ENCODE measurements around the gene TTC16. TPM values are rescaled to one million over a fixed set of nuclear protein-coding genes. Genes with fewer than 3 reads are reported as not detected.

TTC16 gene
- total RNA-seq, 6 experiments from 2014 or later: not detected

DNA sequence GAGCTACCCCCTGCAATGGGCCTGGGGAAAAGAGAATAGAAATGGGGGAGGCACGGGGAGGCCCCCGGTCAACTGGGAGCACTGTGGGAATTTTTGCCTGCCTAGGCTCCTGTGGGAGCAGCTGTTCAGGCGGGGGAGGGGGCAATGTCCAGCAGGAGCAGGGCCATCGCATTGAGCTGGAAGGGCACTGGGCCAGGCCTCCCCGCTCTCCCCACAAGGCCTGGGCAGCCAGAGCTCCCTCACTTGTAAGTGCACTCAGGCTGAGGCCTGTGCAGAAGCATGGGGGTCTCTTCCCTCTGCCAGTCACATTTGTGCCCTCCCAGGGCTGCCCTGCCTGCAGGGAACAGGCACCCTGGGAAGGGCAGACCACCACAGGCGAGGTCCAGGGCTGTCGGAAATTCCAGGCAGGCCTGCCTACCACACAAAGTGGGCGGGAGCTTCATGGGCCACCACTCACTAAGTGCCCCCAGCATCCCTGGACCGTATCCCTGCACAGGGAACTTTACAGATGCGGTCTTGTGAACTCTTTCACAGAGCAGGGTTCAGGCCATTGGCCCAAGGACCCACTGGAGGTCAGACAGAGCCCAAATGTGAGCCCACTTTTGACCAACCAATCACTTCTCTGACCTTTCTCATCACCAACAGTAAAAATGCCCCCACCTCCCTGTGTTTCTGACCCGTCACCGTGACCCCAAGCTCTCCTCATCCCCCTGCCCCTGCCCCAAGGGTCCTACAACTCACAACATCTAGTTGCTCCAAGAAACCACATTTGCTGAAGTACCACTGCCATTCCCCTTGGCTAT, 10.1 kb upstream of the TTC16 start:
- TF ChIP-seq, protein P1, sequence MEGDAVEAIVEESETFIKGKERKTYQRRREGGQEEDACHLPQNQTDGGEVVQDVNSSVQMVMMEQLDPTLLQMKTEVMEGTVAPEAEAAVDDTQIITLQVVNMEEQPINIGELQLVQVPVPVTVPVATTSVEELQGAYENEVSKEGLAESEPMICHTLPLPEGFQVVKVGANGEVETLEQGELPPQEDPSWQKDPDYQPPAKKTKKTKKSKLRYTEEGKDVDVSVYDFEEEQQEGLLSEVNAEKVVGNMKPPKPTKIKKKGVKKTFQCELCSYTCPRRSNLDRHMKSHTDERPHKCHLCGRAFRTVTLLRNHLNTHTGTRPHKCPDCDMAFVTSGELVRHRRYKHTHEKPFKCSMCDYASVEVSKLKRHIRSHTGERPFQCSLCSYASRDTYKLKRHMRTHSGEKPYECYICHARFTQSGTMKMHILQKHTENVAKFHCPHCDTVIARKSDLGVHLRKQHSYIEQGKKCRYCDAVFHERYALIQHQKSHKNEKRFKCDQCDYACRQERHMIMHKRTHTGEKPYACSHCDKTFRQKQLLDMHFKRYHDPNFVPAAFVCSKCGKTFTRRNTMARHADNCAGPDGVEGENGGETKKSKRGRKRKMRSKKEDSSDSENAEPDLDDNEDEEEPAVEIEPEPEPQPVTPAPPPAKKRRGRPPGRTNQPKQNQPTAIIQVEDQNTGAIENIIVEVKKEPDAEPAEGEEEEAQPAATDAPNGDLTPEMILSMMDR (IDR thresholded peaks at IDR 0.05): no peak
- Mint-ChIP-seq H3K9me3 (peaks cover 4% of the 10 kb centered on the region; the same call in 1 of the 2 replicates), H3K36me3 (ENCODE audit: low read depth) (peaks cover 9% of the 10 kb centered on the region; the same call in 1 of the 2 replicates), H3K4me3 (no peak overlapping the region), H3K27me3 (ENCODE audit: insufficient read depth) (peaks cover 5% of the 10 kb centered on the region), H3K27ac (no peak overlapping the region), H3K4me1 (ENCODE audit: low read depth) (no peaks in the 10 kb centered on the region)
- no peak for DNase-seq

DNA sequence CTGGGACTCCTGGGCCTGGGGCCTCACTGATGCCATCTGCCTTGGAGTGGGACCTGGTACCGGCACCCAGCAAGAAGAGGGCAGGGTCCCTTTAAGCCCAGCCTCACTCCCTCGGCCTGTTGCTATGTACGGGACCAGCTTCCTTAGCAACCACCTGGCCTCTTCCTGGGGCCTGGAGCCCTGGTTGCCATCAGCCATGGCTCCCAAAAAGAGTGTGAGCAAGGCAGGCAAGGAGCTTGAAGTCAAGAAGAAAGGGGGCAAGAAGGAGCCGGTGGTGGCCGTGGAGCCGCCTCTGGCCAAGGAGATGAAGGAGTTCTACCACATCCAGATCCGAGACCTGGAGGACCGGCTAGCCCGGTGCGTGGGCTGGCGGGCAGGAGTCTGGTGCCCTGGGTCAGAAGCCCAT, 9.0 kb upstream of the TTC16 start, which contains the start of gene CFAP157:
Gene CFAP157, plus strand, starts transcription at position 153 of the 406 bp plus-strand sequence. Its CDS starts 44 bp downstream, at position 197.
- H3K27ac Mint-ChIP-seq: no peak within 1 kb of the TSS
- TF ChIP-seq, protein P1 (IDR thresholded peaks at IDR 0.05): no peak
- H3K4me3 Mint-ChIP-seq: no peak within 1 kb of the TSS
- peaks cover 9% of the 10 kb centered on the region; the same call in 1 of the 2 replicates for H3K36me3 Mint-ChIP-seq (ENCODE audit: low read depth)
- H3K27me3 Mint-ChIP-seq (ENCODE audit: insufficient read depth): peaks cover 5% of the 10 kb centered on the region
- no peaks in the 10 kb centered on the region for H3K4me1 Mint-ChIP-seq (ENCODE audit: low read depth)
- no peak for DNase-seq
- peaks cover 4% of the 10 kb centered on the region; the same call in 1 of the 2 replicates for H3K9me3 Mint-ChIP-seq

DNA sequence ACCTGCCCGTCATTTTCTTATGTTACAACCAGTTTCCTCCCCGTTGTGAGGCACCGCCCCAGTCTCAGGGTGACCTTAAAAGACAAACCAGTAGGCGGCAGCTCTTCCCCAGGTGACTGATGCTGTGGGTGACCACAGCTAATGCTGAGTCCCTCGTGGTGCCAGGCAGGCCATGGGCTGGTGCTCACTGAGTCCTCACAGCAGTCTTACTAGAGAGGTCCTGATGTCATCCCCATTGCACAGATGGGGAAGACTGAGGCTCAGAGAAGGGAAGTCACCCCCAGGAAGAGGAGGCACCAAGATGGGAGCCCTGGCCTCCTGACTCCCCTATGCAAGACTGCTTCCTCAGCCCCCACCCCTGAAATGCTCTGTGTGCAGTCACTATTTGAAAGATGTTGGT, 8.1 kb upstream of the TTC16 start:
- no peak for DNase-seq
- Mint-ChIP-seq H3K27ac (no peak overlapping the region), H3K36me3 (ENCODE audit: low read depth) (peaks cover 9% of the 10 kb centered on the region; the same call in 1 of the 2 replicates), H3K27me3 (ENCODE audit: insufficient read depth) (peaks cover 5% of the 10 kb centered on the region), H3K4me1 (ENCODE audit: low read depth) (no peaks in the 10 kb centered on the region), H3K4me3 (no peak overlapping the region), H3K9me3 (peaks cover 4% of the 10 kb centered on the region; the same call in 1 of the 2 replicates)
- TF ChIP-seq, protein P1 (IDR thresholded peaks at IDR 0.05): no peak

DNA sequence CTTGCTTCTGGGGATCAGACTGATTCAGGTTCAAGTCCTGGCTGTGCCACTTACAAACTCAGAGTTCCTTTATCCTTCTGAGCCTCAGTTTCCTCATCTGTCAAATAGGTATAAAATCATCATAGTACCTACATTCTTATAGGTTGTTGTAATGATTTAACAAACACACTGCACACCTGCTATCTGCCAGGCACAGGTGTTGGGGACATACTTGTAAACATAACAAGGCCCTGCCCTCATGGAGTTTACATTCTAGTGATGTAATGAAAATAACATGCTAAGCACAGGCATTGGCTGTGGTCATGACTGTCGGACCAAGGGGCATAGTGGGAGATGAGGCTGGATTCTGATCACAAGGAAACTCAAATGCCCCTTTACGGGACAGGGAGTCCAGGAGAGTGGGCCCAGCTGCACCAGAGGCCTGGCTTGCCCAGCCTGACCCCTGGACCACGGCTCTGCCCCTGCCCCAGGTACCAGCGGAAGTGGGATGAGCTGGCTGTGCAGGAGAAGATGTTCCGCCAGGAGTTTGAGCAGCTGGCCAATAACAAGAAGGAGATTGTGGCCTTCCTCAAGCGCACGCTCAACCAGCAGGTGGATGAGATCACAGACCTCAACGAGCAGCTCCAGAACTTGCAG, 6.8 kb upstream of the TTC16 start:
- DNase-seq: no peak
- H3K27ac Mint-ChIP-seq: no peak overlapping the region
- H3K27me3 Mint-ChIP-seq (ENCODE audit: insufficient read depth): peaks cover 5% of the 10 kb centered on the region
- TF ChIP-seq, protein P1 (IDR thresholded peaks at IDR 0.05): no peak
- H3K9me3 Mint-ChIP-seq: peaks cover 4% of the 10 kb centered on the region; the same call in 1 of the 2 replicates
- H3K4me1 Mint-ChIP-seq (ENCODE audit: low read depth): no peaks in the 10 kb centered on the region
- H3K4me3 Mint-ChIP-seq: no peak overlapping the region
- H3K36me3 Mint-ChIP-seq (ENCODE audit: low read depth): peaks cover 9% of the 10 kb centered on the region; the same call in 1 of the 2 replicates

DNA sequence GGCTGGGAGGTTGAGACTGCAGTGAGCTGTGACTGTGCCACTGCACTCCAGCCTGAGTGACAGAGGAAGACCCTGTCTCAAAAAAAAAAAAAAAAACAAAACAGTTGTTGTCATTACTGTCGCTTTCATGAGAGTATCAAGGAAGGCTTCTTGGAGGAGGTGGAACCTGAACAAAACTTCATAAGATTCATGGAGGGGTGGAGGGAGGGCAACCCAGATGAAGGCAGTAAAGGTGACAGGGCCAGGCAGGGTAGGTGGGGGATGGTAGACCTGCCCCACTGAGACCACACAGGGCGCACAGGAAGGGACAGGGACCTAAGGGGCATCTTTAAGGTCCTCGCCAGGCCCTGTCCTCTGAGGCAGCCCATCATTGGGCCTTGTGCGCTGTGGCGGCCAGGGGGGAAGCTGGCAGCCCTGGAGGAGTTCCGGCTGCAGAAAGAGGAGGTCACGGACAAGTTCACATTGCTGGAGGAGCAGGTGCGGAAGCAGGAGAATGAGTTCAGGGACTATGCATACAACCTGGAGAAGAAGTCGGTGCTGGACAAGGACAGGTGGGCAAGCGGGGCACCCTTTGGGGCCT, 5.6 kb upstream of the TTC16 start:
- Mint-ChIP-seq H3K27ac (no peak overlapping the region), H3K36me3 (ENCODE audit: low read depth) (peaks cover 9% of the 10 kb centered on the region; the same call in 1 of the 2 replicates), H3K9me3 (peaks cover 4% of the 10 kb centered on the region; the same call in 1 of the 2 replicates), H3K4me1 (ENCODE audit: low read depth) (0 out of 2 replicates have a peak, but pooled peaks cover 4% of the 10 kb centered on the region), H3K27me3 (ENCODE audit: insufficient read depth) (peaks cover 2% of the 10 kb centered on the region; the same call in 1 of the 2 replicates), H3K4me3 (no peak overlapping the region)
- no peak for DNase-seq
- TF ChIP-seq, protein P1 (IDR thresholded peaks at IDR 0.05): no peak

All from HFFc6 (cell line).